ENCODE results near the gene DCDC2C.

DCDC2C gene

GRCh38 chr2:3712831-3713503, 9.6 kb downstream of the DCDC2C start:
- no peak for DNase-seq

GRCh38 chr2:3718679-3719078, 15.3 kb downstream of the DCDC2C start:
- DNase-seq: no peak

DNA sequence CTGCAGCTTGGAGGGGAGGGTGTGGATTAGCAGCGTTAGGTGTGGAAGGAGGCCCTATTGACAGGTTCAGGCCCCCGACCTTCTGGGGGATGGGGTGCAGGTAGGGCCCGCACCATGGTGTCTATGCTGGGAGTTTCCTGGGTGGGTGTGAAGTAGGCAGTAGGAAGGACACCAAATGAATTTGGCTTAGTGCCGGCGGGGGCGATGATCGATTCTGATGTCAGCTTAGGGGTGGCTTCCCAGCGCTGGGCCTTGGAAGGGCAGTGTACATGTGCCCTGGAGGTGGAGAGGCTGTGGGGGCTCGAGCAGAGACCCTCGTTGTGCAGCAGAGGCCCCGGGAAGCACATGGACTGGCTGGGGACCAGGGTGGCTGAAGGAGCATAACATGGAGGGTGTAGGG, 21.6 kb downstream of the DCDC2C start:
- no peak for DNase-seq

- no peak for DNase-seq
These were observed 22.3 kb downstream of the DCDC2C start for GRCh38 chr2:3725458-3726250.

GRCh38 chr2:3726511-3726910, 23.1 kb downstream of the DCDC2C start:
- no peak for DNase-seq

GRCh38 chr2:3727397-3728045, 24.1 kb downstream of the DCDC2C start:
- no peak for DNase-seq

DNA sequence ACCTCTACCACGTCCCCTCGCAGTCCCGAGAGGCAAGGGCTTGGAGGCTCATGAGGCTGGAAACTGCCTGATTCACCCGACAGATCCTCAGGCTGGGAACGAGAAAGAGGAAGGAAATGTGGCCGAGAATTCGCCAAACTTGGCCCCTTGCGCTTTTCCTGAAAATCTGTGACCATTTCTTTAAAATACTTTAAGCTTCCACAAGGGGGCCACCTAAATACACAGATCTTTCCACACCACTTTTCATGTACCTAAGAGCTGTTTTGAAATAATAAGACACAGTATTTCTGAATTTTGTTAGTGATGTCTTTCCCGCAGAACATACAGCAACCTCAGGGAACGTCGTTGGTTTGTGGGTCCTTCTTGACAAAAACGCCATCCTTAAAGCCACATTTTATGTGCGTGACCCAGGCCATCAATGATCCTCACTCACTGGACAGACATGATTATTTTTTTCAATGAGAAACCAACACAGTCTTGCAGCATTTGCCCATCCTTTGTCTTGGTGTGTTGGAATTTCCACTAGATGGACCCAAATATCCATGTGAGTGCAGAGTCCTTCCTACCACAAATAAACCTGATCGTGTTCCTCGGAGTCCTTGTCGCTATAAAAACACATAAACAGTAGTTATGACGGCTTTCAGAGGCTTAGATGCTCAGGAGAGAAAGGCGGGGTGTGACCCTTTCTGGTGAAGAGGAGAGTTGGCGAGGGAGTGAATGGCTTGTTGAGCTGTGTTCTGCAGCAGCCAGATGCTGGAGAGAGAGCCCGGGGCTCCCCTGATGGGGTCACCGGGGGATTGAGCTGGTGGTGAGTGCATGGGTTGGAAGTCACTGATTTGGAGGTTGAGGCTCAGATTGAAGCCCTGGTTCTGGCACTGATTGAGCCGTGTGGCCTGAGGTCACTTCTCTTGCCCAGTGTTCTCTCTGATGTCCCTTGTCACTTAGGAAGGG, 25.0 kb downstream of the DCDC2C start:
- DNase-seq: no peak

GRCh38 chr2:3729055-3729448, 25.7 kb downstream of the DCDC2C start:
- no peak for DNase-seq

- DNase-seq: no peak
These were observed 26.4 kb downstream of the DCDC2C start for GRCh38 chr2:3729786-3730185.

DNA sequence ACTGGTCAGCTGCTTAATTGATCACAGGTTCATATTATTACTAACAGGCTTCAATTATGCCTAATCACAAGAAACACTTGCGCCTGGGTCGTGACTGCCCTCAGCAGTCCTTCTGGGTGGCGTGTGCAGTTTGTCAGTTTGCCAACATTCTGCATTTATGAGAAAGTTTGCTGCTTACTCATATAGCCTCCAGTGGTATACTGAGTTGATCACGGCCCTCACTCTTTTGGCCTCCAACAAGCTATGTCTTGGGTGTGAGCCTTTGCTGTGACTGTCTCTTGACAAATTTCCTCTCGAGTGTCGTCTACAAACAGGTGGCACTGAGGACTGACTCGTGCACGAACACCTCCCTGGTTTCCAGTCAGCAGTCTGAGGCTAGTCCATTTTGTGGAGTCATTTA, 27.3 kb downstream of the DCDC2C start:
- DNase-seq: no peak

GRCh38 chr2:3731829-3732228, 28.5 kb downstream of the DCDC2C start:
- no peak for DNase-seq

DNA sequence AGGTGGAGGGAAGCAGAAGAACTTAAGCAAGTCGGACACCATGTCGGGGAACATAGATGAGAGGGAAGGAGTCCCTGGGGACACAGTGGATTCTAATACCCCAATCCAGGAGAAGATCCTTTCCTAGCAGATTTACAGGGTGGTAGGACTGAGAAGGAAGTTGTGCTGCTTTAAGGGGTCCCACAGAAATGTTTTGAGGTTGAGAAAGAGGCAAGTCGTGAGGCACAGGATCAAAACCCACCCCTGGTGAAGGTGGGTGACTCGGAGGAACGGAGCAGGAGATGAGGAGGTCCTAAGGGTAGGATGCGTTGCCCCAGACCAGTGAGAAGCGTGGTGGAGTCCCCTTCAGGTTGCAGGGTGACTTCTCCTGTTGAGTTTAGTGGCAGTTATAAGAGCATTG, 32.7 kb downstream of the DCDC2C start:
- no peak for DNase-seq

GRCh38 chr2:3737128-3737527, 33.8 kb downstream of the DCDC2C start:
- DNase-seq: no peak

DNA sequence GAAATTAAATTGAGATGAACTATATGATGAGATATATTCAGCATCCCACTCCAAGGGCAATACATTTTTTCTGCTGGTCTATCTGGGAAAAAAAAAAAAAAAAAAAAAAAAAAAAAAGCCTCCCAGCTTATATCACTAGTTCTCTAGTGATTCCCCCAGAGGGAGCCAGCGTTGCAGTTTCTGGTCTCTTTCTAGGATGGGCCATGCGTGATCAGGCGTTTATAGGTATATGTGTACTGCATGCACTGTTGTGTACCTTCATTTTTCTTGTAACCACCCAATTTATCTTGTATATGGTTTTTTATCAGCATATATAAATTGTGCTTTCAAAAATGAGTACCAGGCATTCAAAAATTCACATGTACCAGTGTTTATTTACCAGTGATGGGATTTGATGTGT, 35.1 kb downstream of the DCDC2C start:
- DNase-seq: no peak

GRCh38 chr2:3739313-3739712, 35.9 kb downstream of the DCDC2C start:
- DNase-seq: no peak

GRCh38 chr2:3741396-3741795, 38.0 kb downstream of the DCDC2C start:
- no peak for DNase-seq

GRCh38 chr2:3741867-3742602, 38.7 kb downstream of the DCDC2C start:
- DNase-seq: no peak

GRCh38 chr2:3742743-3743508, 39.6 kb downstream of the DCDC2C start:
- no peak for DNase-seq

DNA sequence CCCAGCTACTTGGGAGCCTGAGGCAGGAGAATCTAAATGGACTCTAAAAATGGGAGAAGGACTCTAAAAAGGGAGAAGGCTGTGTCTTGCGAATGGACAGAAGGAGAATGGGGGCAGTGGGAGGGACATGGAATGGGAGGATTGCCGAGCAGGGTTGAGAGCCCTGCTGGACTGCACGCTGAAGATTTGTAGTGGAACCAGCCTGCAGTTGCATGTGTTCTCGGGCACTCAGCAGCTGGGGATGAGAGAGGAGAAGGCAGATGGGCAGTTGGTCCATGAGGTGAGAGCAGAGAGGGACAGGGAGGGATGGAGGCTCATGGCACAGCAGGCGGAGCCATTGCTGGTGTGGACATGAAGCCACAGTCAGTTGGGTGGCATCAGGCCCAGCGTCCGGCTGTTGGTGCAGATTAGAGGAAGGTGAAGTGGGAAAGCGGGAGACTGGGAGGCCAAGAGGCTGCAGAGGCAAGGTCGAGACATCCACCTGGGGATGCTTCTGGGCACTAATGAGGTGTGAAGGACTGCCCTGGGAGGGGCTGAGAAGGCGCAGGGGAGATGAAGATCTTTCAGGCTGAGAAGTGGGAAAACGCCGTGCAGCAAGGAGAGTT, 40.7 kb downstream of the DCDC2C start:
- DNase-seq: no peak

GRCh38 chr2:3745920-3746319, 42.5 kb downstream of the DCDC2C start:
- no peak for DNase-seq
